ENCODE measurements around the gene DYRK1A.

DNA sequence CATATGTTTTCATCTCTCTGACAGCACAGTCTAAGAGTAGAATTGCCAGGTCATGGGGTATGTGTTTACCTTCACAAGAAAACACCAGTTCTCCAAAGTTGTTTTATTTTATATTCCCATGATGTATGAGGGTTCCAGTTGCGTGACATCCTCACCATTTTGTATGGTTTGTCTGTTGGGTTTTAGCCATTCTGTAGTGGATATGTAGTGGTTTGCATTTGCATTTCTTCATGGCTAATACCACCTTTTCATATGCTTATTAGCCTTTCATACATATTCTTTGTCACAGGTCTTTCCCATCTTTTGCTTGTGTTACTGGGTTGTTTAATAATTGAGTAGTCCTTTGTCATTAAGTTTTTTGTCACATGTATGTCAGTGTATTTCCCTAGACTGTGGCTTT lies 132.1 kb downstream of the DYRK1A start:
- TF ChIP-seq, protein P1, sequence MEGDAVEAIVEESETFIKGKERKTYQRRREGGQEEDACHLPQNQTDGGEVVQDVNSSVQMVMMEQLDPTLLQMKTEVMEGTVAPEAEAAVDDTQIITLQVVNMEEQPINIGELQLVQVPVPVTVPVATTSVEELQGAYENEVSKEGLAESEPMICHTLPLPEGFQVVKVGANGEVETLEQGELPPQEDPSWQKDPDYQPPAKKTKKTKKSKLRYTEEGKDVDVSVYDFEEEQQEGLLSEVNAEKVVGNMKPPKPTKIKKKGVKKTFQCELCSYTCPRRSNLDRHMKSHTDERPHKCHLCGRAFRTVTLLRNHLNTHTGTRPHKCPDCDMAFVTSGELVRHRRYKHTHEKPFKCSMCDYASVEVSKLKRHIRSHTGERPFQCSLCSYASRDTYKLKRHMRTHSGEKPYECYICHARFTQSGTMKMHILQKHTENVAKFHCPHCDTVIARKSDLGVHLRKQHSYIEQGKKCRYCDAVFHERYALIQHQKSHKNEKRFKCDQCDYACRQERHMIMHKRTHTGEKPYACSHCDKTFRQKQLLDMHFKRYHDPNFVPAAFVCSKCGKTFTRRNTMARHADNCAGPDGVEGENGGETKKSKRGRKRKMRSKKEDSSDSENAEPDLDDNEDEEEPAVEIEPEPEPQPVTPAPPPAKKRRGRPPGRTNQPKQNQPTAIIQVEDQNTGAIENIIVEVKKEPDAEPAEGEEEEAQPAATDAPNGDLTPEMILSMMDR (IDR thresholded peaks at IDR 0.05): no peak
- no peak for TF ChIP-seq POLR2A (IDR thresholded peaks at IDR 0.05)

All from heart left ventricle (tissue), 13 donors.